Adrenal gland (tissue), 5 donors: ENCODE measurements around the gene SLC47A1.

Experiments
- CTCF ChIP-seq, 6 experiments: fragments of 450-650 bp in 4 of 6; fragments of 200-600 bp in 2 of 6; sonication (generic) in 1 of 6; IDR thresholded peaks; 1 replicate in 5 of 6; 2 replicates in 1 of 6; pipeline versions ENCODE4 v1.5.1 to v1.8.0; 2016 to 2021; ENCODE audit warnings: antibody characterized with exemption in 6 of 6, mild to moderate bottlenecking in 2 of 6, moderate library complexity in 1 of 6
- POLR2A ChIP-seq, 2 donors: fragments of 450-650 bp; IDR thresholded peaks; one replicate each; pipeline ENCODE4 v1.6.1; 2017; ENCODE audit warnings: antibody characterized with exemption in 2 of 2, mild to moderate bottlenecking in 2 of 2, moderate library complexity in 1 of 2
- donor health status: DM: no; HTN: no; CAD: no.

DNA sequence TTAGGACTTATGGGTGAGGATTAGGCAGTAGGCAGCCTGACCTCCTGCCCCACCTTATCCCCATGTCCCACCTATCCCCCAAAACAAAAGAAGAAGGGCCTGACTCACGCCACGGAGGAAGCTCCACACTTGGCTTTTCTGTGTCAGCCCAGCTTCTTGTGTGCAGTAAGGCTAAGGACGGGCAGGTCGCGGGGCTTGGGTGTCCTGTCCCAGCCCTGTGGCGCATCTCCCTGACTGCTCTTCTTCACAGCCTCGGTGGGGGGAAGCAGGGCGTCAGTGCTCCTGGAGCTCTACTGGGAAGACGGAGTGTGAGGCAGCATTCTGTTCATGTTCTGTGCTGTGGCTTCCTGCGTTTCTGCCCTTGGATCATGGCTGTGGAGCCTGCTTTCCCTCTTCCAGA, 80.3 kb downstream of the SLC47A1 start:
- TF ChIP-seq CTCF (IDR thresholded peaks at IDR 0.05) (no peak), POLR2A (IDR thresholded peaks at IDR 0.05) (no peak)
